ENCODE measurements around the gene PCDHB12.

- no peak for TF ChIP-seq CTCF (IDR thresholded peaks at IDR 0.05)
- TF ChIP-seq POLR2A (IDR thresholded peaks at IDR 0.05), result no peak
- TF ChIP-seq EP300 (IDR thresholded peaks at IDR 0.05), result no peak
Observed at GRCh38 chr5:141236516-141237313, 28.2 kb downstream of the PCDHB12 start.
